Measurements from ENCODE around the gene PRPF18.

Gene PRPF18

GRCh38 chr10:13644866-13645265 lies 58.1 kb downstream of the PRPF18 start:
- ATAC-seq: no peak

- no peak for ATAC-seq
Measured at GRCh38 chr10:13648425-13648824, 61.7 kb downstream of the PRPF18 start.

GRCh38 chr10:13649844-13650520 lies 63.2 kb downstream of the PRPF18 start:
- no peak for ATAC-seq

- no peak for ATAC-seq
Measured at GRCh38 chr10:13650961-13651360, 64.2 kb downstream of the PRPF18 start.

GRCh38 chr10:13651969-13652720 lies 65.4 kb downstream of the PRPF18 start:
- ATAC-seq: peak in 1 of 2 donors; percentile 50

GRCh38 chr10:13652860-13653259 lies 66.1 kb downstream of the PRPF18 start:
- no peak for ATAC-seq

- ATAC-seq: no peak
Measured at GRCh38 chr10:13654118-13654830, 67.5 kb downstream of the PRPF18 start.

- no peak for ATAC-seq
Measured at GRCh38 chr10:13654846-13655245, 68.1 kb downstream of the PRPF18 start.

- no peak for ATAC-seq
Measured at GRCh38 chr10:13656337-13657100, 69.8 kb downstream of the PRPF18 start.

GRCh38 chr10:13657101-13657680 lies 70.4 kb downstream of the PRPF18 start:
- ATAC-seq: no peak

GRCh38 chr10:13658264-13658663 lies 71.5 kb downstream of the PRPF18 start:
- ATAC-seq: no peak

GRCh38 chr10:13658871-13659685 lies 72.3 kb downstream of the PRPF18 start:
- no peak for ATAC-seq

- ATAC-seq: peak in 1 of 2 donors; percentile 46
Measured at GRCh38 chr10:13659887-13660550, 73.3 kb downstream of the PRPF18 start.

- ATAC-seq: no peak
Measured at GRCh38 chr10:13660551-13660920, 73.8 kb downstream of the PRPF18 start.

- ATAC-seq: no peak
Measured at GRCh38 chr10:13661256-13661655, 74.5 kb downstream of the PRPF18 start.

GRCh38 chr10:13665516-13666262 lies 78.9 kb downstream of the PRPF18 start:
- ATAC-seq: no peak

GRCh38 chr10:13668126-13668525 lies 81.4 kb downstream of the PRPF18 start:
- no peak for ATAC-seq

- ATAC-seq: no peak
Measured at GRCh38 chr10:13669182-13669855, 82.6 kb downstream of the PRPF18 start.

- ATAC-seq: no peak
Measured at GRCh38 chr10:13669901-13670300, 83.1 kb downstream of the PRPF18 start.

GRCh38 chr10:13670311-13670710 lies 83.5 kb downstream of the PRPF18 start:
- ATAC-seq: no peak
